Measurements from ENCODE around the gene DDAH1. TPM values are rescaled to one million over a fixed set of nuclear protein-coding genes. Genes with fewer than 3 reads are reported as not detected.

DDAH1 gene
- total RNA-seq, 1 donor from 2014 or later, result 10.8 TPM

GRCh38 chr1:85427331-85427730, 37.6 kb downstream of the DDAH1 start:
- DNase-seq (ENCODE audit: low spot score), result no peak
- peaks cover 4% of the 10 kb centered on the region for H3K27me3 Mint-ChIP-seq (ENCODE audit: unreplicated experiment)
- no peak overlapping the region for H3K27ac Mint-ChIP-seq (ENCODE audit: unreplicated experiment)
- peaks cover 2% of the 10 kb centered on the region for H3K4me1 Mint-ChIP-seq (ENCODE audit: unreplicated experiment)
- no peaks in the 10 kb centered on the region for H3K36me3 Mint-ChIP-seq (ENCODE audit: low read depth, unreplicated experiment)
- H3K9me3 Mint-ChIP-seq (ENCODE audit: unreplicated experiment), result no peaks in the 10 kb centered on the region
- no peak overlapping the region for H3K4me3 Mint-ChIP-seq (ENCODE audit: unreplicated experiment)
- no peak for TF ChIP-seq CTCF (IDR thresholded peaks at IDR 0.05; ENCODE audit: unreplicated experiment)

- H3K27ac Mint-ChIP-seq (ENCODE audit: unreplicated experiment), result no peak overlapping the region
- H3K4me3 Mint-ChIP-seq (ENCODE audit: unreplicated experiment), result no peak overlapping the region
- no peaks in the 10 kb centered on the region for H3K9me3 Mint-ChIP-seq (ENCODE audit: unreplicated experiment)
- DNase-seq (ENCODE audit: low spot score), result no peak
- no peak for TF ChIP-seq CTCF (IDR thresholded peaks at IDR 0.05; ENCODE audit: unreplicated experiment)
- H3K27me3 Mint-ChIP-seq (ENCODE audit: unreplicated experiment), result no peaks in the 10 kb centered on the region
- H3K36me3 Mint-ChIP-seq (ENCODE audit: low read depth, unreplicated experiment), result peaks cover 4% of the 10 kb centered on the region
- no peaks in the 10 kb centered on the region for H3K4me1 Mint-ChIP-seq (ENCODE audit: unreplicated experiment)
Observed at GRCh38 chr1:85421179-85421578, 43.8 kb downstream of the DDAH1 start.

GRCh38 chr1:85420199-85420598, 44.8 kb downstream of the DDAH1 start:
- H3K9me3 Mint-ChIP-seq (ENCODE audit: unreplicated experiment), result no peaks in the 10 kb centered on the region
- no peak for TF ChIP-seq CTCF (IDR thresholded peaks at IDR 0.05; ENCODE audit: unreplicated experiment)

GRCh38 chr1:85417876-85418275, 47.1 kb downstream of the DDAH1 start:
- H3K4me1 Mint-ChIP-seq (ENCODE audit: unreplicated experiment), result peaks cover 3% of the 10 kb centered on the region
- no peak overlapping the region for H3K4me3 Mint-ChIP-seq (ENCODE audit: unreplicated experiment)
- no peaks in the 10 kb centered on the region for H3K9me3 Mint-ChIP-seq (ENCODE audit: unreplicated experiment)
- H3K36me3 Mint-ChIP-seq (ENCODE audit: low read depth, unreplicated experiment), result peaks cover 4% of the 10 kb centered on the region
- no peak for DNase-seq (ENCODE audit: low spot score)
- TF ChIP-seq CTCF (IDR thresholded peaks at IDR 0.05; ENCODE audit: unreplicated experiment), result no peak
- no peaks in the 10 kb centered on the region for H3K27me3 Mint-ChIP-seq (ENCODE audit: unreplicated experiment)
- no peak overlapping the region for H3K27ac Mint-ChIP-seq (ENCODE audit: unreplicated experiment)

More at GRCh38 chr1:85420199-85420598, 44.8 kb downstream of the DDAH1 start:
- no peak for DNase-seq (ENCODE audit: low spot score)
- Mint-ChIP-seq H3K4me3 (ENCODE audit: unreplicated experiment) (no peak overlapping the region), H3K4me1 (ENCODE audit: unreplicated experiment) (no peaks in the 10 kb centered on the region), H3K27me3 (ENCODE audit: unreplicated experiment) (no peaks in the 10 kb centered on the region), H3K36me3 (ENCODE audit: low read depth, unreplicated experiment) (peaks cover 4% of the 10 kb centered on the region), H3K27ac (ENCODE audit: unreplicated experiment) (no peak overlapping the region)

GRCh38 chr1:85417017-85417416, 47.9 kb downstream of the DDAH1 start:
- DNase-seq (ENCODE audit: low spot score), result no peak
- Mint-ChIP-seq H3K4me1 (ENCODE audit: unreplicated experiment) (peaks cover 3% of the 10 kb centered on the region), H3K27me3 (ENCODE audit: unreplicated experiment) (no peaks in the 10 kb centered on the region), H3K9me3 (ENCODE audit: unreplicated experiment) (no peaks in the 10 kb centered on the region), H3K27ac (ENCODE audit: unreplicated experiment) (no peak overlapping the region), H3K36me3 (ENCODE audit: low read depth, unreplicated experiment) (peaks cover 4% of the 10 kb centered on the region), H3K4me3 (ENCODE audit: unreplicated experiment) (no peak overlapping the region)
- no peak for TF ChIP-seq CTCF (IDR thresholded peaks at IDR 0.05; ENCODE audit: unreplicated experiment)
